Neural progenitor cell (in vitro differentiated cells): ENCODE data around the gene SP100. TPM values are rescaled to one million over a fixed set of nuclear protein-coding genes. Genes with fewer than 3 reads are reported as not detected.

Experiments used
- DNase-seq: peaks from one replicate; pipeline ENCODE4 v3.0.0-alpha.2; 2016; ENCODE audit warnings: low spot score
- H2AFZ ChIP-seq: fragments of 200-600 bp; sonication (generic); replicated peaks from 2 replicates; pipeline ENCODE4 v1.6.1; 2016; ENCODE audit warnings: antibody characterized with exemption
- H3F3A ChIP-seq: fragments of 200-600 bp; sonication (generic); 2 replicates; pipeline ENCODE4 v1.6.1; 2016; ENCODE audit warnings: antibody characterized with exemption, low read depth
- H3K27ac ChIP-seq: fragments of 200-600 bp; sonication (generic); 2 replicates; pipeline ENCODE4 v1.5.1; 2016; ENCODE audit warnings: mild to moderate bottlenecking
- H3K27me3 ChIP-seq: fragments of 200-600 bp; sonication (generic); 2 replicates; pipeline ENCODE4 v1.6.1; 2016; ENCODE audit warnings: mild to moderate bottlenecking, moderate library complexity
- H3K36me3 ChIP-seq: fragments of 200-600 bp; sonication (generic); 2 replicates; pipeline ENCODE4 v1.5.1; 2016
- H3K4me1 ChIP-seq: fragments of 200-600 bp; sonication (generic); 2 replicates; pipeline ENCODE4 v1.6.1; 2016; ENCODE audit warnings: mixed run types
- H3K4me2 ChIP-seq: fragments of 200-600 bp; sonication (generic); 2 replicates; pipeline ENCODE4 v1.6.1; 2016
- H3K4me3 ChIP-seq: fragments of 200-600 bp; sonication (generic); 2 replicates; pipeline ENCODE4 v1.5.1; 2016
- H3K79me2 ChIP-seq: fragments of 200-600 bp; sonication (generic); 2 replicates; pipeline ENCODE4 v1.6.1; 2016; ENCODE audit warnings: low read depth
- H3K9ac ChIP-seq: fragments of 200-600 bp; sonication (generic); 2 replicates; pipeline ENCODE4 v1.6.1; 2016
- H3K9me3 ChIP-seq: fragments of 200-600 bp; sonication (generic); 2 replicates; pipeline ENCODE4 v1.5.1; 2016; ENCODE audit warnings: low read depth
- H4K20me1 ChIP-seq: fragments of 200-600 bp; sonication (generic); 2 replicates; pipeline ENCODE4 v1.6.1; 2016; ENCODE audit warnings: low read depth
- H3K27ac Mint-ChIP-seq: 3 replicates; pipeline ENCODE4 v1.8.0; 2021; ENCODE audit warnings: mixed read lengths
- H3K27me3 Mint-ChIP-seq: 2 replicates; pipeline ENCODE4 v1.8.0; 2022; ENCODE audit warnings: low read depth, mild to moderate bottlenecking, inconsistent platforms, moderate library complexity, mixed read lengths; ENCODE audit not compliant: insufficient read depth
- H3K36me3 Mint-ChIP-seq: 3 replicates; pipeline ENCODE4 v1.8.0; 2021; ENCODE audit warnings: mixed read lengths
- H3K4me1 Mint-ChIP-seq: 3 replicates; pipeline ENCODE4 v1.8.0; 2021; ENCODE audit warnings: mixed read lengths
- H3K4me3 Mint-ChIP-seq: 3 replicates; pipeline ENCODE4 v1.8.0; 2021; ENCODE audit warnings: mild to moderate bottlenecking, moderate library complexity, mixed read lengths
- H3K9me3 Mint-ChIP-seq: 3 replicates; pipeline ENCODE4 v1.8.0; 2020; ENCODE audit warnings: mixed read lengths
- EZH2 ChIP-seq: fragments of 200-600 bp; sonication (generic); IDR thresholded peaks from 2 replicates; pipeline ENCODE4 v1.6.1; 2017; ENCODE audit warnings: antibody characterized with exemption, mild to moderate bottlenecking, moderate library complexity
- EZH2phosphoT487 ChIP-seq: fragments of 200-600 bp; sonication (generic); IDR thresholded peaks from 2 replicates; pipeline ENCODE4 v1.6.1; 2017; ENCODE audit warnings: antibody characterized with exemption
- total RNA-seq: library from RNA; depleted of rRNA; stranded (reverse); fragments of >200 nt; gene quantifications from 2 replicates; pipeline ENCODE4 v1.2.3, GENCODE V29; 2015; ENCODE audit warnings: low replicate concordance
- TF ChIP-seq, protein P1 (sequence below): fragments of 200-600 bp; sonication (generic); IDR thresholded peaks from 2 replicates; pipeline ENCODE4 v1.5.1; 2017; ENCODE audit warnings: antibody characterized with exemption, mild to moderate bottlenecking

SP100 gene
- total RNA-seq, 1 donor from 2014 or later = 0.69 TPM

GRCh38 chr2:230502593-230502992 lies 86.6 kb downstream of the SP100 start:
- H3K36me3 Mint-ChIP-seq = no peaks in the 10 kb centered on the region

DNA sequence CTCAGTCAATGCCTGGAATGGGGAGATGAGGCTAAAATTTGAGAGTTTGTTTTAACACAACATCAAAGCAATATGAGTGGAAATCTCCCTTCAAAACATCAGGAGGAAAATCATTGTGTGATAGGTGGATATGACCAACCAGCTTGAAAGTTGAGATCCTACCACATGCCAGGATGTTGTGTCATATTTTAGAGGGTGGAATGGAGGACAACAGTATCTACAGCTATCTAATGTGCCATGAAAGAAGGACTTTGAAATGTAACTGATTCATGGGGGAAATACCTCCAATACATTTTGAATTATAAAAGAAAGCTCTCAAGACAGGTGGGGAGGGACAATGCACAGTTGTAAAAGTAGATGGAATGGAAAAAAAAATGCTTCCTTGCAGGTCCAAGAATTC lies 87.8 kb downstream of the SP100 start:
- no peak for DNase-seq
- H3K4me1 Mint-ChIP-seq = no peaks in the 10 kb centered on the region
- H3K4me2 ChIP-seq = no peak overlapping the region
- no peaks in the 10 kb centered on the region for H4K20me1 ChIP-seq
- no peak overlapping the region for H3K9ac ChIP-seq
- H3K4me3 ChIP-seq = no peak overlapping the region
- no peaks in the 10 kb centered on the region for H3K36me3 ChIP-seq
- no peaks in the 10 kb centered on the region for H3F3A ChIP-seq
- H3K9me3 ChIP-seq = no peaks in the 10 kb centered on the region
- no peak overlapping the region for H3K4me3 Mint-ChIP-seq
- H3K27me3 Mint-ChIP-seq = peaks cover 3% of the 10 kb centered on the region
- no peak overlapping the region for H3K27ac ChIP-seq
- no peaks in the 10 kb centered on the region for H3K79me2 ChIP-seq
- TF ChIP-seq, protein P1, sequence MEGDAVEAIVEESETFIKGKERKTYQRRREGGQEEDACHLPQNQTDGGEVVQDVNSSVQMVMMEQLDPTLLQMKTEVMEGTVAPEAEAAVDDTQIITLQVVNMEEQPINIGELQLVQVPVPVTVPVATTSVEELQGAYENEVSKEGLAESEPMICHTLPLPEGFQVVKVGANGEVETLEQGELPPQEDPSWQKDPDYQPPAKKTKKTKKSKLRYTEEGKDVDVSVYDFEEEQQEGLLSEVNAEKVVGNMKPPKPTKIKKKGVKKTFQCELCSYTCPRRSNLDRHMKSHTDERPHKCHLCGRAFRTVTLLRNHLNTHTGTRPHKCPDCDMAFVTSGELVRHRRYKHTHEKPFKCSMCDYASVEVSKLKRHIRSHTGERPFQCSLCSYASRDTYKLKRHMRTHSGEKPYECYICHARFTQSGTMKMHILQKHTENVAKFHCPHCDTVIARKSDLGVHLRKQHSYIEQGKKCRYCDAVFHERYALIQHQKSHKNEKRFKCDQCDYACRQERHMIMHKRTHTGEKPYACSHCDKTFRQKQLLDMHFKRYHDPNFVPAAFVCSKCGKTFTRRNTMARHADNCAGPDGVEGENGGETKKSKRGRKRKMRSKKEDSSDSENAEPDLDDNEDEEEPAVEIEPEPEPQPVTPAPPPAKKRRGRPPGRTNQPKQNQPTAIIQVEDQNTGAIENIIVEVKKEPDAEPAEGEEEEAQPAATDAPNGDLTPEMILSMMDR = no peak
- no peak for TF ChIP-seq EZH2
- no peak for TF ChIP-seq EZH2phosphoT487
- no peaks in the 10 kb centered on the region for H3K36me3 Mint-ChIP-seq
- H3K4me1 ChIP-seq = no peaks in the 10 kb centered on the region
- H2AFZ ChIP-seq = no peak overlapping the region
- no peak overlapping the region for H3K27ac Mint-ChIP-seq
- H3K27me3 ChIP-seq = no peaks in the 10 kb centered on the region
- H3K9me3 Mint-ChIP-seq = no peaks in the 10 kb centered on the region

More at GRCh38 chr2:230502593-230502992, 86.6 kb downstream of the SP100 start:
- Mint-ChIP-seq H3K9me3 (no peaks in the 10 kb centered on the region), H3K4me3 (no peak overlapping the region), H3K4me1 (no peaks in the 10 kb centered on the region), H3K27me3 (peaks cover 3% of the 10 kb centered on the region), H3K27ac (no peak overlapping the region)
- Histone ChIP-seq H3K9ac (no peak overlapping the region), H3K4me2 (no peak overlapping the region), H2AFZ (no peak overlapping the region), H3F3A (no peaks in the 10 kb centered on the region), H3K79me2 (no peaks in the 10 kb centered on the region), H3K27ac (no peak overlapping the region), H4K20me1 (no peaks in the 10 kb centered on the region), H3K4me3 (no peak overlapping the region), H3K4me1 (no peaks in the 10 kb centered on the region), H3K9me3 (no peaks in the 10 kb centered on the region), H3K27me3 (no peaks in the 10 kb centered on the region), H3K36me3 (no peaks in the 10 kb centered on the region)
- DNase-seq = no peak
- TF ChIP-seq, protein P1 = no peak
- TF ChIP-seq EZH2phosphoT487 = no peak
- TF ChIP-seq EZH2 = no peak

DNA sequence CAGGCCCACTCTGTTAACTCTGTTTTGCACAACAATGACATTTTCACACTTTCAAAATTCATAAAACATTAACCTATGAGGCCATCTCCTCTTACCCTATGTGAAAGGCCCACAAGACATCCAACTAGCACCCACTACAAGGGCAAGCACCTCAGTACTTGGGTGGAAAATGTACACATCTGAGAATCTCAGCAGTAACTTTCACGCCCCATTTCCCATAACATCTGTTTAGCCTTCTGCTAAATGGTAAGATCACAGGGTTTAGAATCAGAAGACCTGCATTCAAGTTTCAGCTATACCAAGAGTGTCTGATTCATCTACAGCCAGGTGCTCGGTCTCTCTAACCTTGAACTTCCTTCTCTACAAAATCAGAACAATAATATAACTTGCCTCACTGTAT lies 89.2 kb downstream of the SP100 start:
- Mint-ChIP-seq H3K36me3 (no peaks in the 10 kb centered on the region), H3K27ac (no peak overlapping the region), H3K4me1 (no peaks in the 10 kb centered on the region), H3K27me3 (peaks cover 3% of the 10 kb centered on the region), H3K4me3 (no peak overlapping the region), H3K9me3 (no peaks in the 10 kb centered on the region)
- no peak overlapping the region for H2AFZ ChIP-seq
- H3F3A ChIP-seq = no peaks in the 10 kb centered on the region
- no peaks in the 10 kb centered on the region for H3K27me3 ChIP-seq
- TF ChIP-seq EZH2phosphoT487 (no peak), EZH2 (no peak)
- TF ChIP-seq, protein P1 = no peak
- no peaks in the 10 kb centered on the region for H3K4me1 ChIP-seq
- H3K4me3 ChIP-seq = no peak overlapping the region
- no peak overlapping the region for H3K4me2 ChIP-seq
- H3K9ac ChIP-seq = no peak overlapping the region
- H3K27ac ChIP-seq = no peak overlapping the region
- no peak for DNase-seq
- no peaks in the 10 kb centered on the region for H4K20me1 ChIP-seq
- H3K79me2 ChIP-seq = no peaks in the 10 kb centered on the region
- no peaks in the 10 kb centered on the region for H3K9me3 ChIP-seq
- no peaks in the 10 kb centered on the region for H3K36me3 ChIP-seq
